Activated naive CD8-positive, alpha-beta T cell (primary cell): ENCODE measurements around the gene LRRTM2.

Experiments used
- H3K27ac Mint-ChIP-seq: one replicate; pipeline ENCODE4 v1.8.0; 2021; ENCODE audit warnings: mixed read lengths
- H3K27me3 Mint-ChIP-seq: one replicate; pipeline ENCODE4 v1.8.0; 2021; ENCODE audit warnings: mixed read lengths
- H3K36me3 Mint-ChIP-seq: one replicate; pipeline ENCODE4 v1.8.0; 2021; ENCODE audit warnings: mixed read lengths
- H3K4me1 Mint-ChIP-seq: one replicate; pipeline ENCODE4 v1.8.0; 2021; ENCODE audit warnings: low read depth, mixed read lengths
- H3K4me3 Mint-ChIP-seq: one replicate; pipeline ENCODE4 v1.8.0; 2021; ENCODE audit warnings: mild to moderate bottlenecking, mixed read lengths
- H3K9me3 Mint-ChIP-seq: one replicate; pipeline ENCODE4 v1.8.0; 2021; ENCODE audit warnings: low read depth, mixed read lengths

The LRRTM2 gene

DNA sequence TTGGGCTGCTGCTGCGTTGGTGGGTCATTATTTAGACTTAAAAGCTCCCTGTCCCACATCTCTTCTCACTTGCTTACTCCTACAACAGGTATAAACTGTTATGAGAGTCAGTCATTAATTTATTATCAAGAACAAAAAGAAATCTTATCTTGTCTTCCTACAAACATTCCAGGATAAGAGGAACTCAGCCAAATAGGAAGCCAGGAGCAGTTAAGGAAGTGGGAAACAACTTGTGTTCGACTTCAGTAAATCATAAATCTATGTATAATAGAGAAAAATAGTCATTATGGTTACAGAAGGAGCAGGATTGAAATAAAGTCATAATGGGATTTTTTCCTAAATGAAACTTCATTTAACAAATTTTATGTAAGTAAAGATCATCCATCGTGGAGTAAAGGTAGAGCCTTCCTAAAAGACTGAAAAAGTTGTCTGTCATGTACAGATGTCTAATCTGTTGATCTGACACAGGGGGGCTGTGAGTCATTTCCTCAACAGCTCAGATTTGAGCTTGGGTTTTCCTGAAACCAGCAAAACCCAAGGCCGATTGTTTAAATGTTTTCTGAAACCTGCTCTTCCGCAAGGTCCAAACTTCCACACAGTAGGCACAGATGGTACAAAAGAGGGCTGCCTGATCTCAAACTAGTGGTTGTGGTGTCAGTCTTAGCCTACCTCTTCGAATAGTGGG, 25.3 kb upstream of the LRRTM2 start:
- H3K4me3 Mint-ChIP-seq: no peak overlapping the region
- H3K27me3 Mint-ChIP-seq: peaks cover 3% of the 10 kb centered on the region
- H3K36me3 Mint-ChIP-seq: peaks cover 9% of the 10 kb centered on the region

DNA sequence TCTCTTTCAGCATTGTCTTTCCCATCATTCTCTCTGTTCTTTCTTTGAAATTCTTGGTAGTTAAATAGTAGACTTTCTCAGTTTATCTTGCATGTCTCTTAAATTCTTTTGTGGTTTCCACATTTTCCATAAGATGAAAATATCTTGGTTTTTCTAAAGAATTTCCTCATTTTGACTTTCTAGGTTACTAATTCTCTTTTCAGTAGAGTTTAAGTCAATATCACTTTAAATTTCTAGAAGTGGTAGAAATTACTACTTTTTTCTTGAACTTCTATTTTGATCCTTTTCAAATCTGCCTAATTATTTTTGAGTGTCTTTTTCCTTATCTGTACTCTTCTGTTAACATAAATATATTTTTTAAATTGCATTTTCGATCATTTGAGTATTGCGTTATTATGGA, 23.6 kb upstream of the LRRTM2 start:
- H3K4me1 Mint-ChIP-seq: peaks cover 11% of the 10 kb centered on the region
- no peaks in the 10 kb centered on the region for H3K9me3 Mint-ChIP-seq
- no peak overlapping the region for H3K27ac Mint-ChIP-seq
- peaks cover 11% of the 10 kb centered on the region for H3K36me3 Mint-ChIP-seq
- H3K27me3 Mint-ChIP-seq: peaks cover 7% of the 10 kb centered on the region
- no peak overlapping the region for H3K4me3 Mint-ChIP-seq

More for the DNA sequence above, 25.3 kb upstream of the LRRTM2 start:
- Mint-ChIP-seq H3K4me1 (peaks cover 11% of the 10 kb centered on the region), H3K9me3 (no peaks in the 10 kb centered on the region), H3K27ac (no peak overlapping the region)

DNA sequence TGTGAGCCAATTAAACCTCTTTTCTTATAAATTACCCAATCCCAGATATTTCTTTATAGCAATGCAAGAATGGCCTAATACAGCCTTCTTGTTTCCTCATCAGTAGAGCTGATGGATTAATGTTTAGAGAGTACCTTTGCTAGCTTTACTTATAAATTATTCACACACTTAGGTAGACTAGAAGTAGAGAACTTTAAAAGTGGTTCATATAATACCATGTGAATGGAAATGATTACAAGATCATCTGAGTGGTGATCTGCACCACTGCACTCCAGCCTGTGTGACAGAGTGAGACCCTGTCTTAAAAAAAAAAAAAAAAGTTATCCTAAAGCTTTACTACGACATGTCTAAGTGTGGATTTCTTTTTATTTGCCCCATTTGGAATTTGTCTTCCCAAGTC, 23.2 kb upstream of the LRRTM2 start:
- Mint-ChIP-seq H3K27ac (no peak overlapping the region), H3K4me3 (no peak overlapping the region), H3K9me3 (no peaks in the 10 kb centered on the region), H3K27me3 (peaks cover 6% of the 10 kb centered on the region), H3K4me1 (peaks cover 11% of the 10 kb centered on the region), H3K36me3 (peaks cover 11% of the 10 kb centered on the region)

DNA sequence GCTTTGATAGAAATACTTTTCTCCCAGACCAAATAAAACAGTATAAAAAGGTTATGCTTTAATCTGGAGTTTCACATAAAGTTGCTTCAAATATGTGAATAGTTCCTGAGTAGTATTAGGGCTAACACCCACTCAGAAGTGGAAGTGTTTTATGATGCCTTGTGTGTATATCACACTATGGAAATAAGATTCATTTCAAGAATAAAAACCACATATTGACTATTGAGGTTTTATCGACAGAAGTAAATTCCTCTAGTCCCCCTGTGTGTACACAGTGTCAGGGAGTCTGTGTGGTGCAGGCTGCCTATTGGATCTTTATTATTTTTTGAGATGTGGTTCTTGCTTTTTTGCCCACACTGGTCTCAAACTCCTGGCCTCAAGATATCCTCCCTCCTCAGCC, 20.8 kb upstream of the LRRTM2 start:
- Mint-ChIP-seq H3K27ac (no peak overlapping the region), H3K4me3 (no peak overlapping the region), H3K9me3 (peaks cover 4% of the 10 kb centered on the region), H3K27me3 (peaks cover 5% of the 10 kb centered on the region), H3K4me1 (peaks cover 9% of the 10 kb centered on the region), H3K36me3 (peaks cover 8% of the 10 kb centered on the region)

DNA sequence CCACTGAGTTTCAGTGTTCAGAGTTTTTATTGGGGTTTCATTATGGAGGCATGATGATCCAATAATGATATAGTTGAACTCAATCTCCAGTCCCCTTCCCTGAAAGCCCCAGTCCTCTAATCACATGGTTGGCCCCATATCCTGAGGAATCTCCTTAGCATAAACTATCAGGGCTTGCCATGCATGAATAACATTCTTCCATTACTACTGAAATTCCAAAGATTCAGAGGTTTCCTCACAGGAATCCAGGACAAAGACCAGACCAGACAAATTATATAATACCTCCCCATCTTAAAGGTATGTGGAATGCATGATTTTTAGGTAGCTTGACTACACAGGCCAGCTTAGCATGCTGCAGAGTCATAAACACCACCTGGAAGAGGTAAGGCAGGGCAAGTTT, 15.5 kb upstream of the LRRTM2 start:
- Mint-ChIP-seq H3K4me3 (no peak overlapping the region), H3K36me3 (peaks cover 12% of the 10 kb centered on the region)

DNA sequence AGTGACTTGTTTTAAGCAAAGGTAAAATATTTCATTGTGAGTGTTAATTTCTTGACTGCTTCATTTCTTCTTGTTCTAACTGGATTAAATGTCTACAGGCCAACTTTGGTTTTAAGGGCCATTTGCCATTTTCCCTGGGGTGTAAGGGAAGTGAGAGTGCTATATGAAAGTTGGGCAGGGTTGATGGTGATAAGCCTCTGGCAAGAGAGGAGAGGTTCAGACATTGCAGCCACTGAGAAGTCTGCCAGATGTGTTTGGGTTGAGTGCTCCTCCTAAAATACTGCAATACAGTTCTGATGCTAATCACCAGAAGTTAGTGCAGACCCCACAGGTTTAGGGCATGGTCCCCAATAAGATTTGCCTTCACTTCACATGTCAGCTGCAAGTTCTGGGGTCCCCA, 14.9 kb upstream of the LRRTM2 start:
- Mint-ChIP-seq H3K27me3 (peaks cover 6% of the 10 kb centered on the region), H3K4me1 (no peaks in the 10 kb centered on the region), H3K27ac (no peak overlapping the region), H3K4me3 (no peak overlapping the region), H3K9me3 (peaks cover 9% of the 10 kb centered on the region), H3K36me3 (peaks cover 12% of the 10 kb centered on the region)

More for the DNA sequence above, 15.5 kb upstream of the LRRTM2 start:
- no peaks in the 10 kb centered on the region for H3K4me1 Mint-ChIP-seq
- H3K27ac Mint-ChIP-seq: no peak overlapping the region
- peaks cover 9% of the 10 kb centered on the region for H3K9me3 Mint-ChIP-seq
- peaks cover 5% of the 10 kb centered on the region for H3K27me3 Mint-ChIP-seq

DNA sequence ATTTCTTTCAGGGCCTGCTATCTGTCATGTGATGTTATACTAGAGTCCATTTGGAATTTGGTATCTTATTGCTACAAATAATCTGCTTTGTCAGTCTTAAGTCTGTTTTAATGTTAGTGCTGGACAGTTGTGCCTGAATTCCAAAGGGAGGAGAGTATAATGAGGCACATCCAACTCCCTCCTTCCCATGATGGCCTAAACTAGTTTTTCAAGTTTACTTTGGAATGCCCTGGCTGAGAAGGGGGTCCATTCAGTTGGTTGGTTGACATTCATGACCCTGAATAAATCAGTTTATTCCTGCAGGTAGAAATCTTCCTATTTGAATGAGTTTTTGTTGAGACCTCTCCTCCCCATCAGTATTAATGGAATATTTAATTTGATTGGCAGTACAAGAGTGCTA, 9.4 kb upstream of the LRRTM2 start:
- Mint-ChIP-seq H3K36me3 (no peaks in the 10 kb centered on the region), H3K27me3 (peaks cover 13% of the 10 kb centered on the region), H3K9me3 (no peaks in the 10 kb centered on the region), H3K4me3 (no peak overlapping the region), H3K4me1 (no peaks in the 10 kb centered on the region), H3K27ac (no peak overlapping the region)

DNA sequence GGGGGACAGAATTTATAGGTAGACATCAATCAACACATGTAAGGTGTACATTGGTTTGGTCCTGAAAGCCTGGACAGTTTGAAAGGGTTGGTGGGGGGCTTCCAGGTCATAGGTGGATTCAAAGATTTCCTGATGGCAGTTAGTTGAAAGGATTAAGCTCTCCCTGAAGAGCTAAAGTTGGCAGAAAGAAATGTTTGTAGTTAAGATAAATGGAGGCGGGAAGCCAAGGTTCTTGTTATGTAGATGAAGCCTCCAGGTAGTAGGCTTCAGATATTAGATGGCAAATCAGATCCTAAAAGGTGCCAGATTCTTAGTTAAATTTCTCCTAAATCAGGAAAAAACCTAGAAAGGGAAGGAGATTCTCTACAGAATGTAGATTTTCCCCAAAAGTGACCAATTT, 9.0 kb upstream of the LRRTM2 start:
- Mint-ChIP-seq H3K36me3 (no peaks in the 10 kb centered on the region), H3K9me3 (no peaks in the 10 kb centered on the region), H3K27me3 (peaks cover 16% of the 10 kb centered on the region), H3K27ac (no peak overlapping the region), H3K4me3 (no peak overlapping the region), H3K4me1 (no peaks in the 10 kb centered on the region)

DNA sequence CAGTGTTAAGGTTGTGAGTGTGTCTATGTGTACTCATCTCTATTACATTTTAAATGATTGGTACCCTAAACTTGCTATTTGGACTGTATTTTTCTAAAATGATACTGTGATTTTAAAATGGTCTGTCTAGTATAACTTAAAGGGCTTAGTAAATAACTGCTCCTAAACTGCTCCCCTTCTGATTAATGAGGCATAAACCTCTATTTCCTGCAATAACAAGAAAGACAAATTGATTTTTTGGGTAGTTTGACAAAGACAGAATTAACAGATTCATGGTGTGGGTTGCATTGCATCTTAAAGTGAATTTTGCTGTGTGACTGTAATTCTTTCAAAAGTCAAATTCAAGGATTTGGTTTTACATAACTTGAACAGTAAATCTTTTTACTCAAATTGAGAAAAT, 8.1 kb upstream of the LRRTM2 start:
- H3K9me3 Mint-ChIP-seq: no peaks in the 10 kb centered on the region
- H3K4me1 Mint-ChIP-seq: no peaks in the 10 kb centered on the region
- H3K27me3 Mint-ChIP-seq: peaks cover 16% of the 10 kb centered on the region
- H3K4me3 Mint-ChIP-seq: no peak overlapping the region
- H3K27ac Mint-ChIP-seq: no peak overlapping the region
- H3K36me3 Mint-ChIP-seq: no peaks in the 10 kb centered on the region

DNA sequence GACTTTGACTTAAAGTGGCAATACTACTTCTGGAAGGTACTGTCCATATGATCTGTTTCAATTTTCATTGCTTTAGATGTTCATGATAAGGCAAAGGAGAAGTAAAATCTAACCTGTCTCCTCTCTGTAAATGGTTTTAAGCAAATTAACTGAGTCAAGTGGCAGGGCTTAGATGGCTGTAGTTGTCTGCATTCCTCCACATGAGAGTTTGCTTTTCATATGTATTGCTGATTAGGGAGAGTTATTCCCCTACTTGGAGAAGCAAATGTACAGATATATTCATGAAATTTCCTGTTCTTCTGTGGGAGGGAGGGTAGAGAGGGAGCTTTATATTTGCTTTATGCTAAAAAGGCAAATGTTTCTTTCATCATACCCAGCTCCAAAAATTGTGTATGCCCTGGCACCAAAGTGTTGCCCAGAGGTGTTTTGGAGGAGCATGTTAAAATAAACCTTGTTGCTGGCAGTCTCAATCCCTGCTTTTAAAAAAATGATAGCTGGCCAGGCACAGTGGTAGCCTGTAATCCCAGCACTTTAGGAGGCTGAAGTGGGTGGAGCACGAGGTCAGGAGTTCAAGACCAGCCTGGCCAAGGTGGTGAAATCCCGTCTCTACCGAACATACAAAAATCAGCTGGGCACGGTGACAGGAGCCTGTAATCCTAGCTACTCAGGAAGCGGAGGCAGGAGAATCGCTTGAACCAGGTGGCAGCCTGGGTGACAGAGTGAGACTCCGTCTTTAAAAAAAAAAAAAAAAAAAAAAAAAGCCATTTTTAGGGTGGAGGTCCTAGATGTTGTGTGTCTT, 3.5 kb upstream of the LRRTM2 start:
- no peaks in the 10 kb centered on the region for H3K4me1 Mint-ChIP-seq
- H3K27me3 Mint-ChIP-seq: peaks cover 16% of the 10 kb centered on the region
- H3K27ac Mint-ChIP-seq: no peak overlapping the region
- no peak overlapping the region for H3K4me3 Mint-ChIP-seq
- H3K9me3 Mint-ChIP-seq: no peaks in the 10 kb centered on the region
- no peaks in the 10 kb centered on the region for H3K36me3 Mint-ChIP-seq

DNA sequence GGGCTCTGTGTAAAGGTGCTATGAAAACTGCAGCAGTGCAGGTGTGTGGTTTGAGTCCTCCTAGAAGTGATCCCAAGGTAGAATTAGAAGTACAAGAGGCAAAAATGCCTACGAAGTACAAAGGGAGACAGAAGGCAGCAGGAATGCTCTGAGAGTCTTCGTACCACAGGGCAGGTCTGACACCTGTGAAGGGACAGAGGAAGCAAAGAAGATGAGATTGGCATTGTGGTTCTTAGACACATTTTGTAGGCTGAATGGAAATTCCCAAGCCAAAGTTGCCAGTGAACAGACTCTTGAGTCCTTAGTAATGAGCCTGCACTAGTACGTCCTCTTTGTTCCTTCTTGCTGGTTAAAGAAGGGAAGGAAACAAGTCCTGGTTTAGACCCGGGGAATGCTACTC, 1.7 kb upstream of the LRRTM2 start:
- H3K4me1 Mint-ChIP-seq: peaks cover 4% of the 10 kb centered on the region
- no peaks in the 10 kb centered on the region for H3K36me3 Mint-ChIP-seq
- H3K4me3 Mint-ChIP-seq: no peak overlapping the region
- peaks cover 18% of the 10 kb centered on the region for H3K27me3 Mint-ChIP-seq
- no peak overlapping the region for H3K27ac Mint-ChIP-seq
- no peaks in the 10 kb centered on the region for H3K9me3 Mint-ChIP-seq

DNA sequence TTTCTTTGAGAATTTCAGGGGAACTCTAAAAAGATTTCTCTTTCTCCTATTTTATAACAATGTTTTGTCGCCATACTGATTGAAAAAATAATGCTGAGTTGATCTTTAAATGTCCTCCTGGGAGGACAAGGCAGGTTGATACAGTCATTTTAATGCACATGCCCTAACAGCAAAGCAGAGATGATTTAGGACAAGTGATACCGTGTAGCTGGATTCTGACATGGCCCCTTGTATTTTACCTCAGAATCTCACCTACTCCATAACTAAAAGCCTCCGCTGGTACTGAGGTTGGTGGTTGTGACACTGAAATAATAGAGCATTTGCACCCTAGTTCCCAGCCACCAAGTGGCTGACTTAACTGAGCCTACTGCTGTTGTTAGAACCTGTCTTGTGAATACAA, 811 bp upstream of the LRRTM2 start:
- H3K36me3 Mint-ChIP-seq: no peaks in the 10 kb centered on the region

DNA sequence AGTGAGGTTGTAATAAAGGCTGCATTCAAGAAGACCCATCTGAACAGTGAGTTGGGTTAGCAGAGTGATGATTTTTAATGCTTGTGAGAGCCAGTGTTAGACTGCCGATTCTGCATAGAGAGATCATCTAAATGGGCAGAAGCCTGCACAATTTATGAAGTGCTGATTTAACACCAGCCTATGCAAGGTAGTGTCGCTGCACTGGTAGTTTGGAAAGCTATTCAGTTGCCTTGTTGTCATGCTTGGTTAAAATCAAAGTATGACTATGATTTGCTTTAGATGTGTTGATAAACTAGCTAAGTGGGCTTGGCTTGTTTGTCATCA, 379 bp upstream of the LRRTM2 start:
- peaks cover 10% of the 10 kb centered on the region for H3K4me1 Mint-ChIP-seq
- H3K27me3 Mint-ChIP-seq: peaks cover 18% of the 10 kb centered on the region
- H3K36me3 Mint-ChIP-seq: no peaks in the 10 kb centered on the region
- no peak overlapping the region for H3K27ac Mint-ChIP-seq
- H3K4me3 Mint-ChIP-seq: no peak overlapping the region
- no peaks in the 10 kb centered on the region for H3K9me3 Mint-ChIP-seq

More for the DNA sequence above, 811 bp upstream of the LRRTM2 start:
- H3K27me3 Mint-ChIP-seq: peaks cover 18% of the 10 kb centered on the region
- H3K9me3 Mint-ChIP-seq: no peaks in the 10 kb centered on the region
- H3K4me3 Mint-ChIP-seq: no peak overlapping the region
- H3K4me1 Mint-ChIP-seq: peaks cover 10% of the 10 kb centered on the region
- no peak overlapping the region for H3K27ac Mint-ChIP-seq

DNA sequence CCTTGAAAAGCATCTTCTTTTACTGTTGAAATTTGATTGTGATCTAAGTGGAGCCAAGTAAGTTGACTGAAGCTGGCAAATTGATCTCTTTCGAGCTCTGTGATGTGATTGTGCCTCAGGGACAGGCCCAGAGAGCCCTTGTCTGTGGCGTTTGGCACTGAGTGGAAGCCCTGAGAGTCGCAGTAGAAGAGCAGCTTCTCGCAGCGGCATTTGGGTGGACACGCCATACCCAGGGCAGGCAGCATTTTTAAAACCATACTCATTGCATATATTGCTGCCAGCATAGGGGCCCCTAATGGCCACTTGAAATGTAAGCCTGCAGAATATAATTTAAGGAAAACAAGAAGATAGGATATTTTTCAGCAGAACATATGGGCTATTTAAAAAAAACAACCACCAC, 894 bp downstream of the LRRTM2 start:
- H3K27me3 Mint-ChIP-seq: peaks cover 12% of the 10 kb centered on the region

DNA sequence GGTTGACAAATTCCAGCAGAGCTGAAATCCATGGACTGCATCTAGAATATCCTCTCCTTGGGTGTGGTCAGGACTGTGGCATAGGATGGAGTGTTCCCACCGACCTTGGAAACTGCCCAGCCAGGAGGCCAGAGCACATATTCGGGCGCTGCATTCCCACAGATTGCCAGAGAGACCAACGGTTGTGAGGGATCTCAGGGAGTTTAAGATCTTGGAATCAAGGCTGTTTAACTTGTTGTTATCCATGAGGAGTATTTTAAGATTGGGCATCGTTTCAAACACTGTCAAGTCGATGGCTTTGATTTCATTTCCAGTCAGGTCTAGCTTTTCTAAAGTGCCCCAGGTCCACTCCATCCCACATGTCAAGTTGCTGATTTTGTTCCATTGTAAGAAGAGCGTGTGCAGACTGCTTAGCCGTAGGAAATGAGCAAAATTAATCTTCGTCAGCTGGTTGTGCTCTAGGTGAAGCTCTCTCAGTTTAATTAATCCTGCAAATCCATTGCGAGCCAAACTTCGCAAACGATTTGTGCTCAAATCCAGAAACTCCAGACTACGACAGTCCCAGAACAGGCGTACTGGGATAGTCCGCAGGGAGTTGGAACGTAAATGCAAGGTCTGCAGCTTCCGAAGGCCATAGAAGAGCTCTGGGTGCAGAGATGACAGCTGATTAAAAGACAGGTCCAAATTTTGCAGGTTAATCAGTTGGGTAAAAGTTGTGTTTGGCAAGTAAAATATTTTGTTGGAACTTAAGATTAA, 1.5 kb downstream of the LRRTM2 start:
- Mint-ChIP-seq H3K36me3 (no peaks in the 10 kb centered on the region), H3K9me3 (no peaks in the 10 kb centered on the region), H3K4me1 (peaks cover 10% of the 10 kb centered on the region), H3K27ac (no peak overlapping the region), H3K27me3 (peaks cover 16% of the 10 kb centered on the region), H3K4me3 (no peak overlapping the region)

More for the DNA sequence above, 894 bp downstream of the LRRTM2 start:
- Mint-ChIP-seq H3K36me3 (no peaks in the 10 kb centered on the region), H3K27ac (no peak overlapping the region), H3K4me3 (no peak overlapping the region), H3K4me1 (peaks cover 10% of the 10 kb centered on the region), H3K9me3 (no peaks in the 10 kb centered on the region)
